ENCODE measurements around the gene PHACTR1. TPM values are rescaled to one million over a fixed set of nuclear protein-coding genes. Genes with fewer than 3 reads are reported as not detected.

PHACTR1 gene
- polyA plus RNA-seq, 4 donors, result 10.9 to 22.0 (median 16.3) TPM

DNA sequence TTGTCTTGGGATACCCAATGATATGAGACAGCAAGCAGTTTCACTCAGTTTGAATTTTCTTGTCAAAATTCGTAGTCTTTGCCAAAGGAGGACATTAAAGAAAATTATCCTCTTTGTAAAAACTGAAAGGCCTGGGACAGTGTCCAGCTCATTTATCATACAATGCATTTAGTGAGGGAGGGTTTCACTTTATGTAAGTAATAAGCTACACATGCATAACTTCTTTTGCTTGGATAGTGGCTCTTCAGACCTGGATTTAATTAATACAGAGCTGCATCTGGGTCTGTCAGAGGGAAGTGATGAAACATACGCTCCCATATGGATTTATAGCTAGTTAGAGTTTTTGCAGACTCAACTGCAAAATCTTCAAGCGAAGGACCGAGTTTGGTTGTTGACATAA, 175.6 kb downstream of the PHACTR1 start:
- no peak for DNase-seq (ENCODE audit: low read depth in 4 of 4, low spot score in 2 of 4)

DNA sequence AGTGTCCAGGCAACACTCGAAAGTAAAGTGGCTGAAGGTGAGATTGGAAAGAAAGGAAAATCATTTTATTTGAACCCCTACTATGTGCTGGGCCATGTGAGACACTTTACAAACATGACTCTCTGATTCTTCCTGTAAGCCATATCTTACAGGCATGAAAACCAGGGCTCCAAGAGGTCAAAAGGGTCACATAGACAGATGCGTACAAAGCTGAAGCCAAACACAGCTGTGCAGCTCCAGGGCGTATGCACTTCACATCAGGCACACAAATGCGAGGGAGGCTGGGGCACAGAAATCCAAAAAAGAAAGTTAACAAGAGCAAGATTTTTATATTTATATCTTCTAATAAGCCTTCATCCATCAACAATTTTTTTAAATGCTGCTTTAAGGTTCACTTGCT, 176.5 kb downstream of the PHACTR1 start:
- no peak for DNase-seq (ENCODE audit: low read depth in 4 of 4, low spot score in 2 of 4)

DNA sequence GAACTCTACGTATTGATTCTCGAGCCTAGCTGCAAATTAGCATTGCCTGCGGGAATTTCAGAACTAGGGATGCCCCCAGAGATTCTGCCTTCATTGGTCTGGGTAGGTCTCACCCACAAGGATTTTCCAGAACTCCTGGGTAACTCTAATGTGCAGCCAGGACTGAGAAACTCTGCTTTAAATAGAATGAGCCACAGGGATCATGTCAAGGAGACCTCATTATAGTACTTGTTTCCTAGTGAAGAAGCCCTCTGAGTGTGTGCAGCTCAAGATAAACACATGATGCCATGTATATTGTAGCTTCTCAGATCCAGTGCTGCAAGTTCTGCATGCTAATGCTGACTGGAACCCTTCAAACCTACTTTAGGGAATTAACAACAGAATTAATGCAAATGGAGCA, 179.2 kb downstream of the PHACTR1 start:
- no peak for DNase-seq (ENCODE audit: low read depth in 4 of 4, low spot score in 2 of 4)

DNA sequence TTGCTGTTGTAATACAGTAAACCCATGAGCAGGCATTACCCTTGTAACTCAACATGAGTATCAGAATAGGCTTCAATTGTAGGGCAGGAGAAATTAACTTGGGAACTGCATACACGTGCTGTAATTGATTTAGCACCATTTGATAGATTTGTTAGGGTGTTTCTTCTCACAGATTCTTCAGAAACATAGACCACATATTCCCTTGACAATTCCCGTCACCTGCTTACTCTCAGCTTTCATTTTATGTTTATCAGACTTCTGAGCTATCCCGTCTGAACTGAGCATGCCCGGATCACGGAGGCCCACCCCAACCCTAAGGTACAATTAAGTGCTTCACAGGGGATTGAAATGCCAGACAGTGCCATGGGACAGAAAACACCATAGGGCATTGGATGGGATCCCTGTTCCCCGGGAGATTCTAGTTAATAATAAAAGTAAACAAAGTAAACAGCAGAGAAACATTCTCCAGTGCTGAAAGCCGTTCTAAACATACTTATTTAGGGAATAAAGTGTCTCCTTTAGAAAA, 179.7 kb downstream of the PHACTR1 start:
- DNase-seq (ENCODE audit: low read depth in 4 of 4, low spot score in 2 of 4), result no peak

DNA sequence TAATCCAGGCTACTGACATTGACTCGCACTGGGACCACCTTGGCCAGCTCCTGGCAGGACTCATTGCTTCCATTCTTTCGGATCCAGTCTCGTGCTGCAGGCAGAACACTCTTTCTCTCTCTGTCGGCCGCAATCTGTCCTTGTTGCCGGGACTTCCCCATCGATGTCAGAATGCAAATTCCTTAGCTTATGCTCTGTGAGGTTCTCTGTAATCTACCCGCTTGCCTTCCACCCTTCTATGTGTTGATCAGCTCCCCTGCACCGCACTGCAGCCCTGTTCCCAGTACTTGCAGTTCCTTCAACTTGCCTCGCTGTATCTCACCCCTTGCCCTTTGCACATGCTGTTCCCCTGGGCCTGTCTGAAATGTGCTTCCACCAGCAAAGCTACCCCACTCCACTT, 182.0 kb downstream of the PHACTR1 start:
- DNase-seq (ENCODE audit: low read depth in 4 of 4, low spot score in 2 of 4), result no peak

DNA sequence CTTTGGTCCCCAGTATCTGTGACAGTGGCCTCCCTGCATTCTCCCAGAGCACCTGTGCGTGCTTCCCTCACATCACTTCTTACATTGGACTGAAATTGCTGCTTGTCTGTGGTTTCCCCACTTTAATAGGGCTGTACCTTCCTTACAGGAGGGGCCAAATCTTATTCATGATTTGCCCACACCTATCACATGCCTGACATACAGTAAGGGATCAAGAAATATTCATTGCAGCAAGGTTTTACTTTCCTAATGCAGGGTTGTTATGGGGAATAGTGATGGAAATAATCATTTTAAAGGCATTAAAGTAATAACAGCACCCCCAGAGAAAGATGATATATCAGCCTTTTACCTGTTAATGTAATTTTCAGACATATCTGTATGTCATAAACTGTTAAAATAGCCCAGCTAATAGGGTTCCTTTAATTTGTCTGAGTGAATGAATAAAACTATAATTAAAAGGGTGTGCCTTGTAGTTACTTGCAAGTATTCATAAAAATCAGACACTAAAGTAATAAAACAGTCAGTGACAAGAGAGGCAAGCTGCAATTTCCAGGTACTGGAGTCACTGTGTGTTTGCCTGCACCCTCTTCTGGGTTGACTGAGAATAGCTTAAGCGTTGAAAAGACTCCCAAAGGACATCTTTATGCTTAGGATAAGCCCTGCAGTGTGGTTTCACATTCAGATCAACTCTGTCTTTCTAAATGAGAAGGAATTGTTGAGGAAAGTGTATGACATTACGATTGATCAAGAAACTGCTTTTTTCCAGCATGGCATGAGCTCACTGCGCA, 182.7 kb downstream of the PHACTR1 start:
- DNase-seq (ENCODE audit: low read depth in 4 of 4, low spot score in 2 of 4), result no peak

DNA sequence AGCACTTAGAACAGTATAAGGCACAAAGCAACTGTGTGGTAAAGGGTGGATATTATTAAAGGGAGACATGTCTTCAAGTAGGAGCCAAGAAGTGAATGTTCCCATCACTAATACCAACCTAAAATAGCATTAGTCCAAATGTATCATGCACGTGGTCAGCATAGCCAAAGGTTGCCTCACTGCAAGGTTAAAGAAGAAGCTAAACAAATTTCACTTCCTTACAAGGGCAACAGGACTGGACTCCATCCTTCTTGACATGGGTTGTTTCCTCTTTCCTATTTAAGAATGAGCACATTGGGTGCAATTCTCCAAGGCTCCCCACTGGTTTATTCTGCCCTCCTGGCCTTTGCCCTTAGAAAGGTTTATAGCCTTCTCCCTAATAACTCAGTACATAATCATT, 186.7 kb downstream of the PHACTR1 start:
- no peak for DNase-seq (ENCODE audit: low read depth in 4 of 4, low spot score in 2 of 4)

DNA sequence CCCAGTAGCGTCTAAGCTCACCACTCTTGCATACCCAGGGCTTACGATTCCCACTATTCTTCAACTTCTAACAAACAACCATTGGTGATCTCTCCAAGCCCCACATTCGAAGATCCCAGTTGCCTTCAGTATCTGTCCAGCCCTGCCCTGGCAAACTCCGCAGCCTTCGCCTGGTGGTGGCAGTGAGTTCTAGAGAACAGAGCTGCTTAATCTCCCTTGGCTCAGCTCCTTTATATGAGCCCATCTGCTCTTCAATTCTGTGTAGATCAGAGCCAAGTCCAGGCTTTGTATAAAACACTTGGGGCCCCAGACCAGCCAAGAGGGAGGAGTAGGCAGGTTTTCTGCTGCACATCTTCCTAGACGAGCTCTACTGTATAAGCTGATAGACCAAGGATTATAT, 193.3 kb downstream of the PHACTR1 start:
- DNase-seq (ENCODE audit: low read depth in 4 of 4, low spot score in 2 of 4), result no peak

DNA sequence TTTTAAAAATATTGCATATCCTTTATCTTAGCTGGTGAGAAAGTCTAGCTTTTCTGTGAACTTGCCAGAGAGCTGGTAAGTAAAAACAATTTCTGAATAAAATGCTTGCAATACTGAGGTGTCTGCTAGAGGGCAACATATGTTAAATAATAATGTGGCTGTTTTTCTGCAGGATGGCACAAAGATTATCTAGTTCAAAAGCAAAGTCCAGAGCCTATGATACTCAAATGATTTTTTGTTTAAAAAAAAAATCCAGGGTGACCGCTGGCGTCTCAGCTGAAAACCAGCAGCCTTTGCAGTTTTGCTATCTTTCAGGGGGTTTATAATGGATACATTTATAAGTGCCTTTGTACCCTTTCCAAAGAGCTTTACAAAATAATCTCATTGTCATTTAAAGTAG, 194.9 kb downstream of the PHACTR1 start:
- DNase-seq (ENCODE audit: low read depth in 4 of 4, low spot score in 2 of 4), result no peak

DNA sequence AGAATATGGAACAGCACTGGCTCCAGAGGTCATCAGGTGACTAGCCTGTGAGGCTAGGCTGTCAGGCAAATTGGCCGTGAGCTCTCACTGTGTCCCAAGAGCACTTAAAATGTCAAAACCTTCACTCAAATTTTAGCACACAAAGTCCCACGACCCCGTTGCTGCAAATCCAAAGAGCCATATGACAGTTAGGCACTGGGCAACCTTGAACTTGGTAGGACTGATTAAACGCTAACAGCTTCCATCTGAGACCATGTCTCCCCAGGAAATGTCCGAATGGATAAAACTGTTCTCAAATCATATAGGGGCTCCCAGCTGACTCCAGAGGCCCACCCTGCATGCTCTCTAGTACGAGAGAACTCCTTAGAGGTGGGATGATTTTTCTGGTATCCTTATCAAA, 196.6 kb downstream of the PHACTR1 start:
- no peak for DNase-seq (ENCODE audit: low read depth in 4 of 4, low spot score in 2 of 4)

DNA sequence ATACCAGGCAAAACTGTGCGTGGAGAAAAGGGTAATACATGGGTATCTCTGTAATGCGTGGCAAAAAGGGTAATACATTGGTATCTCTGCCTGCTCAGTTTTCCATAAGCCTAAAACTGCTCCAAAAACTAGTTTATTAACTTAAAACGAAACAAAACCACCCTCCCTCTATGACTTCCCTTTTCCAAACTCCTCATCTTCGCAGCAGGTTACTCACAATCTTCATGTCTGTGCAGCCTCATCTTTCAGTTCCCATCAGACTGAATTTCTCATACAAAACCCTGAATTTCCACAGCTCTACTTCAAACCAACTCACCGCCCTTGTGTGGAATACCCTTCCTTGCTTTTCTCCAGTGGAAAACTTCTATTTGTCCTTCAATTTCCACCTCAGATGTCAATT, 199.4 kb downstream of the PHACTR1 start:
- DNase-seq (ENCODE audit: low read depth in 4 of 4, low spot score in 2 of 4), result no peak

DNA sequence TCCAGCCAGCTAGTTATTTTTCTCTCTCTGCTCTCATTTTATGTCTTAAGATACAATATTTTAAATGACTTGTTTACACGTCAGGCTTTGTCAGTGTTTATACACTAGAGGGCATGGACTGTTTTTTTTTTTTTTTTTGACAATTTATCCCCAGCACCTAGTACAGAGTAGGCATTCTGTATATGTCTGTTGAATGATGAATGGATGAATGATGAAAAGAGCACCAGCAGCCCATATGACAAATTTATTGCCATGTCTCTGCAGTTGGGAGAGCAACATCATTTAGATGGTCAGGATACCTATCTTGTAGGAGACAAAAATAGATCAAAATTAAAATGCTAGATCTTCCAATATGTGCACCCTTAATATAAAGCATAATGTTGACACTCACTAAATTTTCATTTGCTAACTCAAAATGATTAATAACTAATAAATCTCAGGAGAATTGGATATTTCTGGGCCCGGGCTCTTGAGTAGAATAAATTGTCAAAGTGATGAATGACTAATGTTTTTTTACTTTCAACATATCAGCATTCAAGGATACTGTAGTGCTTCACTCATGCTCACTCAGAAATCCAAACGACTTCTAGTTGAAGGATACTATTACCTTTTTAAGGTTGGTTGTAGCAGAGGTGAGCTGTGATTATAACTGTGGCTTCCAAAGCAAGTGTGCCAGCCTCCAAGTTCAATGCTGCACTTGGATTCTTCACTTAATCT, 200.0 kb downstream of the PHACTR1 start:
- DNase-seq (ENCODE audit: low read depth in 4 of 4, low spot score in 2 of 4), result no peak

DNA sequence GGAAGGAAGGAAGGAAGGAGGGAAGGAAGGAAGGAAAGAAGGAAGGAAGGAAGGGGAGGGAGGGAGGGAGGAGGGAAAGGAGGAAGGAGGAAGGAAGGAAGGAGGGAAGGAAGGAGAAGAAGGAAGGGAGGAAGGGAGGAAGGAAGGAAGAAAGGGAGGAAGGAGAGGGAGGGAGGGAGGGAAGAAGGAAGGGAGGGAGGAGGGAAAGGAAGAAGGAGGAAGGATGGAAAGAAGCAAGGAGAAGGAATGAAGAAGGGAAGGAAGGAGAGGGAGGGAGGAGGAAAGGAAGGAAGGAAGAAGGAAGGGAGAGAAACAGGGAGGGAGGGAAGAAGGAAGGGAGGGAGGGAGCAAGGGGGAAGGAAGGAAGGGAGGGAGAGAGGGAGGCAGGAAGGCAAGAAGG, 204.9 kb downstream of the PHACTR1 start:
- no peak for DNase-seq (ENCODE audit: low read depth in 4 of 4, low spot score in 2 of 4)

DNA sequence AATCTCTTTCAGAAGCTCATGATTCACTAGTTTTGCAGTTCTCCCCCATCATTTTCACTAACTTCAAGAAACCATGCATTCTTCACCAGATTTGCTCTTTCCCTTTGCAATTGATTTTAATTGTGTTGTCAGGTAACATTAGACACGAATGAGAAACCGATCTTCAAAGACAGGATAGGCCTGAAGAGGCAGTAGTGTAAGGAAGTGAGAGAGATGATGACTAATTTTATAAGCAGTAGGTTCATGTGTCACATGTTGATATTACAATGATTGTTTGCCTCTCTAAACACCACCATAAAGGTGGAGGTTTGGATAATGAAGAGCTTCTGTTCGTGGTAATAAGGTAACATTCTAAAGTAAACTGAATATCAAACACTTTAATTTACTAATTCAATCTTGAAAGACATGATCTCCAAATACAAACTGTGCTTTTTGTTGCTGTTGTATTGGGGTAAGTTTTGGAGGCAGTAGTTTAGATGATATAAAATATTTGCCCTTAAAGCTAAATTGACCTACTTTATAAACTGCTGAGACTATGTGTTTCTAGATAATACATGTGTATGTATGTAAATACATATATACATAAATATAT, 207.2 kb downstream of the PHACTR1 start:
- no peak for DNase-seq (ENCODE audit: low read depth in 4 of 4, low spot score in 2 of 4)

DNA sequence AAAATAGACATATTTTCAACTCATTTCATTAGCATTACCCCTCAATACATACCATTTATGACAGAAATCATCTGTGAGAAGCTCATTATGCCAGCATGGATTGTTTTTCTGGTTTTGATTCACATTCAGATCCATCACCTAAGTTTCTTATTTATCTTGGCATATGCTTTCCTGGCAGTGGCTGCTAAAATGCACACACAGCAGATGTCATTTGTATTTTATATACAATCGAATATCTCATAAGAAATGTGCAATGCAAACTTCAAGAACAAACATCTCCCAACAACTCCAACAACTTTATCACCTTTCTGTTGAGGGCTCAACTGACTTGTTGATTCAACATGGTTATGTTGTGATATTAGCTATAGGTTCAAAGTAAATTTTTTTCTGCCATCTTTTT, 208.3 kb downstream of the PHACTR1 start:
- DNase-seq (ENCODE audit: low read depth in 4 of 4, low spot score in 2 of 4), result no peak

DNA sequence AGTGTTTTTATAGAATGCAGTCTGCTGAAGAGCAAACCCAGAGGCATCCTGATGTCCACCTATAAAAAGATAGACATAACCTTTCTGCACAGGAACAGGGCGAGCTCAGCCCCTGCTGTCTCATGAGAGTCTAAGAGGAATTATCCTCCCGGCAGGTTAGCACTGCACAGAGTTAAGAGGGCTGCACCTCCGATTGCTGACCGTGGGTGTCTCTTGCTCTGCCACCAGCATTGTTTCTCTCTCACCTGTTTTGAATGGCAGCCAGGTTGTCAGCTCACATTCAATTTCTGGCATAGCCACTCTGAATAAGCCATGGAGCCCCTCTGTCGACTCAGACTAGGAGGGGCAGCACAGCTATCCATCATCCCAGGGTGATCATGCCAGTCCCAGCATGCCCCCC, 211.2 kb downstream of the PHACTR1 start:
- no peak for DNase-seq (ENCODE audit: low read depth in 4 of 4, low spot score in 2 of 4)

DNA sequence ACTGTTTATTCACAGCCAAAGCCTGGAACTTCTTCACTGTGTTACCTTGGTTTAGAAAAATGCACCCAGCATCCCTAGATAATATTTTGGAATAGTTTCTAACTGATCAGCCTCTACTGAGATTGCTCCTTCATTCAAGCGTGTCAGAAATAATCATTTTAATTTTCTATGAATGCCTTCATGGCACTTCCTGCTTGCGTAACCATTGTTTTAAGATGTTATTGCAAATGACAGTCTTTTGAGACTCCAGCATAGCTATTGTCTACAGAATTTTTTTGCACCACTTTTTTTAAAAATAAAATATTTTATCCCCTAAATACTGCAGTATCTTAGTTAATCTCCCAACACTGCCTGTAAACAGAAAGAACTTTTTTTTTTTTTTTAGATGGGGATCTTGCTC, 213.1 kb downstream of the PHACTR1 start:
- no peak for DNase-seq (ENCODE audit: low read depth in 4 of 4, low spot score in 2 of 4)

DNA sequence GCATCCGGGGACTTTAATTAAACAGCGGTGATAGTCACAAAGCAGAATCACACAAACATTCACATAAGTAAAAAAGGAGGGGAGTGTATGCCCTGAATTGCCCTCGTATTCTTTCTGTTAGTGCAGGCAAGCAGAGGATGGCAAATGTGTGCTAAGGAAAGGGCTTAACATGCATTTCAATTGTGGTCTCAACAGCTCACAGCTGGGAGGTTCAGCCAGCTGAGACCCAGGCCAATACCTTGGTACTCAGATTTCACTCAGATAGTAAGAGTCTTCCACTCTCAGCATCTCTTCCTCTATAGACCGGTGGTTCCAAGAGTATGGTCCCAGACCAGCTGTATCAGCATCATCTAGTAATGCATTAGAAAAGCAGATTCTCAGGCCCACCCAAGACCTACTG, 215.1 kb downstream of the PHACTR1 start:
- DNase-seq (ENCODE audit: low read depth in 4 of 4, low spot score in 2 of 4), result no peak

DNA sequence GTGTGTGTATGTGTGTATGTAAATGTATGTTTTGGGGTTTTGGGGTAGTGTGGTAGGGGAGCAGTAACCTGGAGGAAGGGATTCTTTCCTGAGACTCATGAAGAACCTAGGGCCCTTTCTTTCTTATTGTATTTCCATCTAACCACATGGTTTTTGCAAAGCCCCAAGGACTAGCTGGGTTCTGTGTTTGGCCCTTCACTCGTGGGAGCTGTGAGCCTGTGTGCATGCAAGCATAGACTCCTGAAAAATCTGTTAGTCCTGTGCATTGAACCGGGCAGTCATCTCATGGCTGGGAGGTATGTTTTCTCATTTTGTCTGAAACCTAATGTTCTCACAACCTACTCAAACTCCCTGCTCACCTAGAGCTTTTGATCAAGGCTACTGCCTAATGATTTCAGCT, 219.1 kb downstream of the PHACTR1 start:
- no peak for DNase-seq (ENCODE audit: low read depth in 4 of 4, low spot score in 2 of 4)

DNA sequence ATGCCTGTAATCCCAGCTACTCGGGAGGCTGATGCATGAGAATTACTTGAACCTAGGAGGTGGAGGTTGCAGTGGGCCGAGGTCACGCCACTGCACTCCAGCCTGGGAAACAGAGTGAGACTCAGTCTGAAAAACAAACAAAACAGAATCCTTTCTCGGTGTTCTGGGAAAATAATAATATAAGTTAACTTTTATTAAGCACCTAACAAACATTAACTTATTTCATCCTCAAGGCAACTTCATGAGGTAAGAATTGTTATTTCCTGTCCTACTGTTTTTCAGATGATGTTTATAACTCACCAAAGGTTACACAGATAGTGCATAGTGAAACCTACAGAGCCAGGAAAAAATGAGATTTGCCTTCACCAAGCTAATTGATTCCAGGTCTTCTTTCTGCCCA, 221.4 kb downstream of the PHACTR1 start:
- no peak for DNase-seq (ENCODE audit: low read depth in 4 of 4, low spot score in 2 of 4)

DNA sequence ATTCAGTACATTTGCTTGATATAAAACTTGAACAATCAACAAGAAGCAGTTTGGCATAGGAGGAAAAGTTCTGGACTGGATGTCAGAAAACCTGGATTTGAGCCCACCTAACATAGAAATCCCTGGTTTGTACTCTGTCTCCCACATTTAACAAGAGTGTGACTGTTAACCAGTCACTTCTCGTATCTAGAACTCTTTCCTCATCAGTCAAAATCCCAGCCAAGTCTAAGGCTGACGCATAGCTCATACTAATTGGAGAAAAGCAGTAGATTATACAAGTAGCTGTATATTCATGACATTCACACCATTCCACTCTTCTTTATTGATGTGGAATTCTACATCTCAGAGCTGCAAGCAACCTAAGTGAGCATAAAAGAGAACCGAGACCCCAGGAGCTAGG, 222.7 kb downstream of the PHACTR1 start:
- DNase-seq (ENCODE audit: low read depth in 4 of 4, low spot score in 2 of 4), result no peak

DNA sequence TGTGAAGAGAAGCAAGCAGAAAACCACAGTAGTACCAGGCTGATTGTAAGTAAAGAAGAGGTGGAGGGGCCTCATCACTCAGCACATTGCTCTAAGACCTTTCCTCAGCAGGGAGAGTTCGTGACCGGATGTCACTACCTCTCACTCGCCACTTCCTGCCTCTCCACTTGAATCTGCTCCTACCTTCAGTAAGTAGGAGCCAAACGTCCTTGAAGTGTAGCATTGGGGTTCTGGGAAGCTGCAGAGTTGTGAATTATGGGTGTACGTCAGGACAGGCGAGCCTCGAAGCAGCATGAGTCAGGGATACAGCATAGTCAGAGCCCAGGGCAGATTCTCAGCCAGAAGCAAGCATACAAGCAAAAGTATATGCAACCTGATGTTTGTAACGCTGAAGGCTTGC, 224.9 kb downstream of the PHACTR1 start:
- DNase-seq (ENCODE audit: low read depth in 4 of 4, low spot score in 2 of 4), result no peak

Data from left renal cortex interstitium (tissue), 4 donors.